Activated naive CD8-positive, alpha-beta T cell treated with anti-CD3 and anti-CD28 coated beads for 36 hours (primary cell): ENCODE measurements around the gene RTN4RL1. TPM values are rescaled to one million over a fixed set of nuclear protein-coding genes. Genes with fewer than 3 reads are reported as not detected.

Experiments used
- DNase-seq: peaks from one replicate; pipeline ENCODE4 v3.0.0; 2021
- H3K27ac Mint-ChIP-seq: one replicate; pipeline ENCODE4 v1.8.0; 2022; ENCODE audit warnings: mild to moderate bottlenecking, moderate library complexity, mixed read lengths
- H3K27me3 Mint-ChIP-seq: one replicate; pipeline ENCODE4 v1.8.0; 2022; ENCODE audit warnings: mild to moderate bottlenecking, mixed read lengths
- H3K36me3 Mint-ChIP-seq: one replicate; pipeline ENCODE4 v1.8.0; 2021; ENCODE audit warnings: mild to moderate bottlenecking, mixed read lengths
- H3K4me1 Mint-ChIP-seq: one replicate; pipeline ENCODE4 v1.8.0; 2021; ENCODE audit warnings: mixed read lengths
- H3K4me3 Mint-ChIP-seq: one replicate; pipeline ENCODE4 v1.8.0; 2022; ENCODE audit warnings: mild to moderate bottlenecking, moderate library complexity, mixed read lengths
- H3K9me3 Mint-ChIP-seq: one replicate; pipeline ENCODE4 v1.8.0; 2022; ENCODE audit warnings: mixed read lengths
- total RNA-seq, 2 experiments: library from RNA; stranded (reverse); gene quantifications; one replicate each; pipeline ENCODE4 v1.2.3, GENCODE V29; 2021

Gene RTN4RL1
- total RNA-seq, 2 experiments from 2014 or later, result 0.64 to 0.80 TPM

DNA sequence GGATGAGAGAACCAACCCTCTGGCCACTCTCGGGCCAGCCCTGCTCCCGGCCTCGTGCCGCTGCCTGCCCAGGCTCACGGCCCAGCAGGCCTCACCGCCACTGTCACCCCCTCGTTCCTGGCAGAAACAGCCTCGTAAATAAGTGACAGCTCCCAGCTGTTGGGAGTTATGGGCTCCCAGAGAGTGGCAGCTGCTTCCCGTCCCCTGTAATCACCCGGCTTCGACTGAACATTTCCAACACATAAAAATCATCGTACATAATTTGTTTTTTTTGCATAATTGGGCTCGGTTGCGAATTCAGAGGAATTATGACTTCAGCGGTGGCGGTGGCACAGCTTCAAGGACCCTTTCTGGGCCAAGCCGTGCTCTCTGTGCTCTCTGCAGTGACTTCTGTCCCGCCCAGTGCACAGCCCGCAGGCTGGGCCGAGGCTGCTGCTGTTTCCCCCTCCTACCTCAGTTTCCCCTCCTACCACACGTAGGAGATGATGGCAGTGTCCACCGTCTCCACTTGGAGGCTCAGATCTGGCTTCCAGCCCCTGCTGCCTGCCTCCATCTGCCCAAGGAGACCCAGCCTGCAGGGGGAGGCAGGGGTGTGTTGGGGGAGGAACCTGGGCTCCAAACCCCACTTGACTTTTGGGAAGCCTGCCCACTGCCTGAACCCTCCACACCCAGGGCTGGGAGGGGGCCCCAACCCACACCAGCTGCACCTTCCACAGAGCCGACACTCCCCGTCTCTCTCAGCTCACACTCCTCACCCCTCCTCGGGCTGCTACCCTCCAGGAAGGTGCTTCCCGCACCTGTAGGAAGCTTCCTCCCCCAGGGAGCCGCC, 84.9 kb downstream of the RTN4RL1 start:
- H3K27me3 Mint-ChIP-seq, result no peaks in the 10 kb centered on the region
- no peak overlapping the region for H3K4me3 Mint-ChIP-seq
- no peaks in the 10 kb centered on the region for H3K36me3 Mint-ChIP-seq
- no peaks in the 10 kb centered on the region for H3K9me3 Mint-ChIP-seq
- DNase-seq, result no peak
- no peaks in the 10 kb centered on the region for H3K4me1 Mint-ChIP-seq
- no peak overlapping the region for H3K27ac Mint-ChIP-seq

DNA sequence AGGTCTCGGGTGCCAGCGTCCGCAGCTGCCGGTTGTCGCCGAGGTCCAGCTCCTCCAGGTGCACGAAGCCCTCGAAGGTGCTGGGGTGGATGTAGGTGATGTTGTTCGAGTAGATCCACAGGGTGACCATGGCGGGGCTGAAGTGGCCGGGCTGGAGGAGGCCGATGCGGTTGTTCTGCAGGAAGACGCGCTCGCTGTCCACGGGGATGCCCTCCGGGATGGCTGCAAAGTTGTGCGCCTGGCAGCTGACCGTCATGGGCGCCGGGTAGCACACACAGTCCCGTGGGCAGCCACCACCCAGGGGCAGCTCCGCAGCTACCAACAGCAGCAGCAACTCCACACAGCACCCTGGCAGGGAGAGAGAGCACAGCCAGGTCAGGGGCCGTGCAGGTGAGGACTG, 87.7 kb downstream of the RTN4RL1 start:
- Mint-ChIP-seq H3K9me3 (no peaks in the 10 kb centered on the region), H3K27me3 (no peaks in the 10 kb centered on the region), H3K4me1 (no peaks in the 10 kb centered on the region), H3K4me3 (no peak overlapping the region), H3K36me3 (no peaks in the 10 kb centered on the region), H3K27ac (no peak overlapping the region)
- no peak for DNase-seq

DNA sequence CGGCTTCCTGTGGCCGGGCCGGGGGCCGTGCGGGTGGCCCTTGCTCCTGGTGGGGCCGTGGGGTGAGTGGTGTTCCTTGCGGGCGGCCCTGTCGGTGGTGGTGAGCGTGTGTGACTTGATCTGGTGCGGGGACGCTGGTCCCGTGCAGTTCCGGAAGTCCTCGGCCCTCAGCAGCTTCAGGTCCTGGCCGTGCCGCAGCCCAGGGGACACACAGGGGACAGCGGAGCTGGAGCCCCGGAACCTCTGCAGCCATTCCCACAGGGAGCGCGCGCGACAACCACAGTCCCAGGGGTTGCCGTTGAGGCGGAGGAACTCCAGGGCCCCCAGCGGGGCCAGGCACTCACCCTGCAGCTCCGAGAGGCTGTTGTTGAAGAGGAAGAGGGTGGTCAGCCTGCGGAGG, 88.4 kb downstream of the RTN4RL1 start:
- no peaks in the 10 kb centered on the region for H3K36me3 Mint-ChIP-seq
- no peaks in the 10 kb centered on the region for H3K9me3 Mint-ChIP-seq
- no peak for DNase-seq
- H3K4me3 Mint-ChIP-seq, result no peak overlapping the region
- H3K4me1 Mint-ChIP-seq, result no peaks in the 10 kb centered on the region
- no peak overlapping the region for H3K27ac Mint-ChIP-seq
- no peaks in the 10 kb centered on the region for H3K27me3 Mint-ChIP-seq

DNA sequence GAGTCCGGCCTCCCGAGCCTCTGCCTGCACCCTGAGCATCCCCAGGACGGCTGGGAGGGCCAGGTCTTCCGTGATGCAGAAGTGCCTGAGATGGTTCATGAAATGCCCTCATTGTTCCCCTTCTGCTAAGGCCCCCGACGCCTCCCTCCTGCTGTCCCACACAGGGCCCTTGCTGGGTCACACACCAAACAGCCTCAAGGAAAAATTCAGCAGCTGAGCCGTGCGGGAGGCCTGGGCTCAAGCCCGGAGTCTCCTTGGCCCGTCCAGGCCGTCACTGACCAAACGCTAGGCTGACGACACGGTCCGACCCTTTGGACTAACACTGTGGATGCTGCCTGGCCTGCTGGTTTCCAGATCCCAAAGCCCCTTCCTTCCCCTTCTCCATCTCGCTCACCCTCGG, 90.2 kb downstream of the RTN4RL1 start:
- no peak overlapping the region for H3K4me3 Mint-ChIP-seq
- H3K4me1 Mint-ChIP-seq, result no peaks in the 10 kb centered on the region
- H3K9me3 Mint-ChIP-seq, result no peaks in the 10 kb centered on the region
- no peak overlapping the region for H3K27ac Mint-ChIP-seq
- no peaks in the 10 kb centered on the region for H3K27me3 Mint-ChIP-seq
- no peaks in the 10 kb centered on the region for H3K36me3 Mint-ChIP-seq
- DNase-seq, result no peak

DNA sequence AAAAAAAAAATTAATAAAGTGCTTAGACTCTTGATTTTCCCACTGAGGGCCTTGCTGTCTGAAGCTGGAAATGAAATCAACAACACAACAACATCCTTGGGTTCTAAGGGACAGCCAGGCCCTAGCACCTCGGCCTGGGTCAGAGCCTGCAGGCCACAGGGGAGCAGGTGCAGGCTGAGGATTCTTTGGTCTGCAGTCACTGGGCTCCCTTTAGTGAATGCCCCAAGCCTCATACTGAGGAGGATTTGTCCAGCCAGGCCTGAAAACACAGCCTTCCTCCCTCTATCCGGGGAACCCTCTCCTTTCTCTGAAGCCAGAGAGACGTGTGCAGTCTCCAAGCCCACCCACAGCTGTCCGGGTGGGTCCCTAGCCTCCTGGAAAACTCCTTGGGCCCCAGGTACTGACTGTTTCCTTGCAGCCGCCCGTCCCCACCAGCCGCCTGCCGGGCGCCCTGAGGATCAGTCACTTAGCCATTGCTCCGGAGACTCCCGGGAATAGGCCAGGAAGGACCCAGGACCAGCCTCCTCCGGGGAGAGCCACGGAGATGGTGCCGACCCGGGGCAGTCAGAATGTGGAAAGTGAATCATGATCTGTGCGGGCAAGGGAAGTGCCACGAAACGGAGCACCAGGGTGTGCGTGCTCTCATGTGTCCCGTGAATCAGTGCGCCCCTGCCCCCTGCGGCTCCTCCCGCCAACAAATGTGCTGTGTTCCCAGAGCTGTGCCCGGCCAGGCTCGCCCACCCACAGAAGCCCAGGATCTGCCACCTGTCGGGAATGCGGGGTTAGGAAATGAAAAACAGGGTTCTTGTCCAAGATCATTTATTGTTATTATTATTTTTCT, 91.0 kb downstream of the RTN4RL1 start:
- no peak overlapping the region for H3K4me3 Mint-ChIP-seq
- no peak for DNase-seq
- no peaks in the 10 kb centered on the region for H3K9me3 Mint-ChIP-seq
- H3K4me1 Mint-ChIP-seq, result no peaks in the 10 kb centered on the region
- H3K36me3 Mint-ChIP-seq, result no peaks in the 10 kb centered on the region
- no peaks in the 10 kb centered on the region for H3K27me3 Mint-ChIP-seq
- H3K27ac Mint-ChIP-seq, result no peak overlapping the region

DNA sequence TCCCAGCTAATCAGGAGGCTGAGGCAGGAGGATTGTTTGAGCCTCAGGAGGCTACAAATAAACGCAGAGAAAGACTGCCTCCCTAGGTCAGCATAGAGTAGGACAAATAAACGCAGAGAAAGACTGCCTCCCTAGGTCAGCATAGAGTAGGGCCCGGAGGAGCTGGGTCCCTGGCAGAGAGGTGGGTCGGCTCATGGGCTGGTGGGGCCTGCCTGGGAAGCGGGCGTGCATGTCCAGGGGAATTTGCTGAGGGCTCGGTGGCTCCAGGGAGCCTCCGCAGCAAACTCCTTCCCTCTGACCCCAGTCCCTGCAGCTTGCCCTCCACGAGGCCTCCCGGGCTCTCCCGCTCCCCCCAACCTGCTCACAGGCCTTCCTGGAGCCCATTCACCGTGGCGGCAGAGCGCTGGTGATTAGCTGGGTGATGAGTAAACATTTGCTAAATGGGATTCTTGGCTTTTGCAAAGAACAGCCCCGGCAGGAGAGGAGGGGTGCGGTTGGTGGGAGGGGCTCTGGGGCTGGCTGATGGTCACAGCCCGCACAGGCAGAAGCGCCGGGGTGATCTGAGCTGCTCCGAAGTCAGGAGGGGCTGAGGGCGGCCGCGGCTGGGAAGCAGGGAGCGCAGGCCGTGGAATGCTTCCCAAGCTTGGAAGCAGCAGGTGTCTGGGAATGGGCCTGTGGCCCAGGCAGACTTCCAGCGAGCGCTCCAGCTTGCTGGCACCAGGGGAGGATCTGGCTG, 93.1 kb downstream of the RTN4RL1 start:
- no peaks in the 10 kb centered on the region for H3K27me3 Mint-ChIP-seq
- H3K4me1 Mint-ChIP-seq, result no peaks in the 10 kb centered on the region
- no peak overlapping the region for H3K4me3 Mint-ChIP-seq
- no peak for DNase-seq
- no peaks in the 10 kb centered on the region for H3K9me3 Mint-ChIP-seq
- H3K27ac Mint-ChIP-seq, result no peak overlapping the region
- H3K36me3 Mint-ChIP-seq, result no peaks in the 10 kb centered on the region

DNA sequence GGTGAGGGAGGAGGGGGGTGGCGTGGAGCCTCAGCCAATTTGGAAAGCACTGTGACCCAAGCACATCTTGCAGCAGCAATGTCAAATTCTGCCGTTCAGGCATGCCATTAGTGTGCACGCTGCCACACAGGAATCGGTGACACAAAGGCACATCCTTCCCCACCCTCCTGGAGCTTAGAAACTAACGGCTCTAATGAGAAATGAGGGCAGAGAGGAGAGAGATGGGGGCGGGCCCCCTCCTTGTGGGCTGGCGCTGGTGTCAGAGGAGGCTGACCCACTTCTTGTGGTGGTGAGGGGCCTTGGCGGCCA, 94.8 kb downstream of the RTN4RL1 start:
- H3K36me3 Mint-ChIP-seq, result no peaks in the 10 kb centered on the region

DNA sequence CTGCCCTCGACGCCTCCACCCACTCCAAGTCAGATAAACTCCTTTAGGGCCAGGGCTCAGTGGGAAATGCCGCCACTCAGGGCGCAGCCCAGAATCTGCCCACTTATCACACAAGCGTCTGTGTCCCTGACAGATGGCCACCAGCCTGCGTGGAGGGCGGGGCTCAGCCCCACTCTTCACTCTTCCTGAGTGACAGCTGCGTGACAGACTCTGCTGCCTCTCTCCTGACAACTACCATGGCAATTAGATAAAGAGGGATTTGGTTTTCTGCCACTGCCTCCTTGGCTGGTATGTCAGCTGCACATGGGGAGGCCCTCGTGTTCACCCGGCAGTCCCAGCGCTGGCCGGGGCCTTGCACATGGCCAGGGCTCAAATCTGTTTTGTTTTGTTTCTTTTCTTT, 96.2 kb downstream of the RTN4RL1 start:
- DNase-seq, result no peak
- no peaks in the 10 kb centered on the region for H3K4me1 Mint-ChIP-seq
- H3K36me3 Mint-ChIP-seq, result no peaks in the 10 kb centered on the region
- H3K9me3 Mint-ChIP-seq, result no peaks in the 10 kb centered on the region
- no peak overlapping the region for H3K4me3 Mint-ChIP-seq
- H3K27ac Mint-ChIP-seq, result no peak overlapping the region
- no peaks in the 10 kb centered on the region for H3K27me3 Mint-ChIP-seq

More for the DNA sequence above, 94.8 kb downstream of the RTN4RL1 start:
- Mint-ChIP-seq H3K27me3 (no peaks in the 10 kb centered on the region), H3K4me1 (no peaks in the 10 kb centered on the region), H3K9me3 (no peaks in the 10 kb centered on the region), H3K27ac (no peak overlapping the region), H3K4me3 (no peak overlapping the region)
- DNase-seq, result no peak

DNA sequence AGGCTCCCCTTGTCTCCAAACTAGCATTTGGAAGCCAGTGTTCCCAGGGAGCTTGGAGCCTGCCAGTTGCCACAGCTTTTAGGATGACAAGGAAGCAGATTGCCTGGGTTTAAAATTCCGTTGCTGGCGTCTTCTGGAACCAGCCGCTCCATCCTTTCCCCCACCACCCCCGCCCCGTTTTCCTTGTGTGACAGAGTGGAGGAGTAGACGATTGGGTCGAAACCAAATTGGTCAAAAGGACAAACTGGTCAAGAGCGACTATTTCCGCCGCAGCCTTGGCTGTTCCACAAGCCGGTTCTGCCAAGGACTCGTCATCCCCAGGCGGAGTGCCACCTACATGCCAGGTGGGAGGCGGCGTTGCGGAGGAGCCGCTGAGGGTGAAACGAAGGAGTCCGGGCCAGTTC, 104.2 kb downstream of the RTN4RL1 start:
- no peaks in the 10 kb centered on the region for H3K4me1 Mint-ChIP-seq
- no peaks in the 10 kb centered on the region for H3K36me3 Mint-ChIP-seq
- H3K27ac Mint-ChIP-seq, result no peak overlapping the region
- no peak for DNase-seq
- H3K4me3 Mint-ChIP-seq, result no peak overlapping the region
- no peaks in the 10 kb centered on the region for H3K9me3 Mint-ChIP-seq
- no peaks in the 10 kb centered on the region for H3K27me3 Mint-ChIP-seq

DNA sequence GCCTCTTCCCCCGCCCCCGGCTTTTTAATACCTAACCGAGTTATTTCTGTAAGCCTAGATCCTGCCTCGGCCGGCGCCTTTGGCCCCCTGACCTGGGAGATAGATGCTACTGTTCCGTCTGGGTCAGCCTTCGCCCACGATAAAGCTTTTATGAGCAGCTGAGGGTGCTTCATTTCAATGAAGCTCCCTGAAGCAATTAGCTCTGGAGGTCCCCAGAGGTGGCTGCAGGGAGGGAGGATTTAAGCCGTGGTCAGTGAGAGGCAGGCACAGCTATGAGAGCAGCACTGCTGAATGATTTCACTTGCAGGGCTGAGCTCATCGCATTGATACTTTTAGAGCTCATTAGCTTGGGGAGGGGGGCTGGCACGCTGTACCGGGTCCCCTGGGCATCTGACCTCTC, 105.9 kb downstream of the RTN4RL1 start:
- no peak for DNase-seq
- Mint-ChIP-seq H3K9me3 (no peaks in the 10 kb centered on the region), H3K27me3 (no peaks in the 10 kb centered on the region), H3K36me3 (no peaks in the 10 kb centered on the region), H3K27ac (no peak overlapping the region), H3K4me1 (no peaks in the 10 kb centered on the region), H3K4me3 (no peak overlapping the region)

DNA sequence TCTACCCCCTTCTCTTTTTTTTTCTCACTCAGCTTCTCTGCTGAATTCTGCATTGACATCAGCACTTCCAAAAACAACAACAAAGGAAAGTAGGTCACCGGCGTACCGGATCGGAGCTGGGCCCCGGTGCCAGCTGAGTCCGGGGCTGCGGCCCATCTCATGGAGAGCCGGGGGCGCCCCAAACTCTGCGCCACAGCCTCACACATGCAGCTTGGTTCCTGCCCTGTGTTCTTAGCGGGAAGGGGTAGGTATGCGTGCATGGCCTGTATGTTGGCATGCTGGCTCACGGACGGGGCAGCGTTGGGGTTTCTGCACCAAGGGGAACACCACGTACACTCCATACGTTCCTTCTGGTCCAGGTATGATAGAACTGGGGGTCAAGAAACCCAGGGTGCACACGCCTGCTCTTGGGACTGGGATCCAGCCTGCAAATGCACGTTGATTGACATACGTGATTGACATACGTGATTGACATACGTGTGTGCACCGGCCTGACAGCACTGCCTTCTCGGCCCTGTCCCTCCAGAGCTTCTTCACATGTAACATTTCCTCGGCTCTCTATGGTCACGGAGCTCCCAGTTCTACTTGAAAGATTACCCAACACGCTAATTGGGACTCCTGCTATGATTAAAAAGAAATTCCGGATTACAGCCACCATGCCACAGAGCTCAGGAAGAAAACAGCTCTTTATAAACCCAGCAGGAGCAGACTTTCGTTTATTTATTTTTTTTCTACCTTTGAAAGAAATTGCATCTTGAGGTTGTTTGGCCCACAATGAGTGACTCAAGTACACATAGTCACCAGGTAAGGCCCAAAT, 106.6 kb downstream of the RTN4RL1 start:
- Mint-ChIP-seq H3K4me1 (no peaks in the 10 kb centered on the region), H3K27me3 (no peaks in the 10 kb centered on the region), H3K9me3 (no peaks in the 10 kb centered on the region)

DNA sequence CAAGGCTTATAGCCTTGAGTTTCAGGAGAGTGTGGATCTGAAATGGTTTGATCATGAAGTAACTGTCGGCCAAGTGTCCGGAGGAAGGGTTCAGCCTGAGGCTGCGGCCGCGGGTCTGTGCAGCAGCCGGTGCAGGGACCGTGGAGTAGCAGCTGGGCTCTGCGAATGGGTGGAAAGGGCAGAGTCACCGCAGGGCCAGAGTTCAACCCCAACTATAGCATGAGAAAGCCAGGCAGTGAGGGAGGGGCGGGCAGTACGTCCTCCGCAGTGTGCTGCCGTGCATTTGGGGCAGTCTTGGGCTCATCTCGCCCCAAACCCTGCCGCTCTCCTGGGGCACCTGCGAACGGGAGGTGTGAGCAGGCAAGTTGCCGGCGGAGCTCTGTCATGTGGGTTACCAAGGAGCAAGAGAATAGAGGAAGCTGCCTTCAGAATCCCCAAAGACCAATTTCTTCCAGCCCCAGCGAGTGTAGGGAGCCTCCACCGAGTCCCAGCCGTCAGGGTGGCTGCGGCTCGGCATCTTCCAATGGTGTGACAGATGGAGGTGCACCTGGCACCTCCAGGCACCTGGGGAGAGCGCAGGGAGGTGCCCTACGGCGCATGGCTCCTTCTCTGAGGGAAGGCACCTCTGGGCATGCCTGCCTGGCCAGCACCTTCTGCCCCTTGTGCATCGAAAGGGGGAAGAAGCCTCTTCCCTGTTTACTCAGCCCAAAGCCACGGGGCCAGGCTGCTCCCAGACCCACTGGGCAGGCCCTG, 108.0 kb downstream of the RTN4RL1 start:
- Mint-ChIP-seq H3K36me3 (no peaks in the 10 kb centered on the region), H3K4me1 (no peaks in the 10 kb centered on the region), H3K4me3 (no peak overlapping the region), H3K27ac (no peak overlapping the region), H3K9me3 (no peaks in the 10 kb centered on the region), H3K27me3 (peaks cover 5% of the 10 kb centered on the region)
- DNase-seq, result no peak

More for the DNA sequence above, 106.6 kb downstream of the RTN4RL1 start:
- Mint-ChIP-seq H3K36me3 (no peaks in the 10 kb centered on the region), H3K27ac (no peak overlapping the region), H3K4me3 (no peak overlapping the region)
- no peak for DNase-seq

DNA sequence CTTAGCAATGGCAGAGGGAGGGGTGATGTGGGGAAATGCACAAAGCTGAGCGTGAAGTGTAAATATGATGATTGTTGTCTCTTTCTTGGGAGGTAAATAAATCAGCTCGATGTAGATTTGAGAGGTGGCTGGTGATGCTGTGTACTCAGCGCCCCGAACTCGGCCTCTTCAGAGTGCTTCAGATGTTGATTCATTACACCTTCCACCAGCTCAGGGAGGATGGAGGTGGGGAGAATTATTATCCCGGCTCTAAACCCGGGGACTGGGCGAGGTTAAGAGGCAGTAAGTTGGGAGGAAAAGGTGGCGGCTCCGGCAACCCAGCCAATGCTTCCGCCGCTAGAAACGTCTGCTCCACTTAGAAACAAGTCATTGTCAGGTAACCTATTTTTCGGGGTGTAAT, 108.8 kb downstream of the RTN4RL1 start:
- H3K27ac Mint-ChIP-seq, result no peak overlapping the region
- no peaks in the 10 kb centered on the region for H3K9me3 Mint-ChIP-seq
- no peak overlapping the region for H3K4me3 Mint-ChIP-seq
- peaks cover 13% of the 10 kb centered on the region for H3K27me3 Mint-ChIP-seq
- no peaks in the 10 kb centered on the region for H3K36me3 Mint-ChIP-seq
- no peak for DNase-seq
- no peaks in the 10 kb centered on the region for H3K4me1 Mint-ChIP-seq

DNA sequence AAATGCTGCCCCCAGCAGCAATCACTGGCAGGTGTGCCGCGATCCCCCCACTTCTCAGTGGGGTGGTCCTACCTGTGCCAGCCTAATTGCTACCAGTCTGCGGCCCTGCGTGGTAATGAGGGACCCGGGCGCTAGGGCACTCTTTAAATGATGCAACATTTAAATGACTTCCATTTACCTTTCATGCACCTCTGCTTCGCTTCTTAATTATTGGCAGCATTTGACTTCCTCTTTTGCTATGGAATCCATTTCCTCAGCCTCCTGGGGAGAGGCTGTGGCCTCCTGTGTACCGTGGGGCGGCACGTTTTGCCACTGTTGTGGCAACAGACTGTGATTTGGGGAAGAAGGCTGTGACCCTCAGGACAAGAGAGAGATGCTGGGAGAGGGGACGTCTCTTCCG, 109.2 kb downstream of the RTN4RL1 start:
- Mint-ChIP-seq H3K36me3 (no peaks in the 10 kb centered on the region), H3K27ac (no peak overlapping the region), H3K4me1 (no peaks in the 10 kb centered on the region)

More for the DNA sequence above, 109.2 kb downstream of the RTN4RL1 start:
- H3K27me3 Mint-ChIP-seq, result peaks cover 14% of the 10 kb centered on the region
- no peaks in the 10 kb centered on the region for H3K9me3 Mint-ChIP-seq
- no peak overlapping the region for H3K4me3 Mint-ChIP-seq
- DNase-seq, result no peak
